GM23338 (cell line): ENCODE results near the gene TAF4.

Experiments
- CREB1 ChIP-seq: fragments of 250-450 bp; sonication (Bioruptor Pico); IDR thresholded peaks from 2 replicates; pipeline ENCODE4 v1.5.0; 2020; ENCODE audit warnings: low read depth, mild to moderate bottlenecking, moderate library complexity
- EZH2phosphoT487 ChIP-seq: fragments of 200-600 bp; sonication (generic); IDR thresholded peaks from one replicate; pipeline ENCODE4 v1.8.1; 2018; ENCODE audit warnings: antibody characterized with exemption; ENCODE audit not compliant: unreplicated experiment
- TF ChIP-seq, protein P1 (sequence below), 2 experiments: fragments of 200-600 bp in 1 of 2; sonication (generic) in 1 of 2; conservative IDR thresholded peaks; 2 replicates each; pipeline versions ENCODE4 v1.5.1 to v1.6.1; 2016 to 2017; ENCODE audit warnings: antibody characterized with exemption in 2 of 2, low read depth in 2 of 2, mild to moderate bottlenecking in 2 of 2, moderate library complexity in 1 of 2

DNA sequence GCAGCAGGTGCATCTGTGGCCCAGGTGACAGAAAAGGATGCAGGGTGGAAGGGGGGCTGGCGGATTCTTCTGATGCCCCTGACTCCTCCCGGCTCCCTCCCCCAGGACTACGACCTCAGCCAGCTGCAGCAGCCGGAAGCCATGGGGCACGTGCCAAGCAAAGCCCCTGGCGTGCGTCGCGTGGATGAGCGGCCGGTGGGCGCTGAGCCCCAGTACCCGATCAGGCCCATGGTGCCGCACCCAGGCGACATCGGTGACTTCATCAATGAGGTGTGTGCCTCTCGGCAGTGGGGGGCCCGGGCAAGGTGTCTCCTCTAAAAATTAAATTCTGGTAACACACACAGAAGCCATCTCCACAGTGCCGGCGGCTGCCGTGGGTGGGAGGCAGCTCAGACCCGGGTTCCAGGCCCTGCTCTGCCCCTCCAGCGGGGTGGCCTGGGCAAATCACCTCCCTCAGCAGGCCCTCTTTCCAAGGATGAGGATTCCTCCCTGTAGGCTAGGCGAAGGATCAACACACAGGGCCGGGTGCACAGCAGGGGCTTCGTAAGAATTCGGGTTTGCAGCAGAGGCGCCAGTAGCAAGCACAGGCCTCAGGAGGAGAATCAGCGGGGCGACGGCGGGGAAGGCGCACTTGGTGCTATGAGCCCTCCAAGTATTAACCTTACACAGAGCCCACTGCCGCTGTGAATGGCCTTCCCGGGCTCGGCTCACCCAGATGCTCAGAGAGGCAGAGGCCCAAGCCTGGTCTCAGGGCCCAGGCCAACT is 131.5 kb downstream of the TAF4 start:
- TF ChIP-seq EZH2phosphoT487 = no peak
- TF ChIP-seq, protein P1, sequence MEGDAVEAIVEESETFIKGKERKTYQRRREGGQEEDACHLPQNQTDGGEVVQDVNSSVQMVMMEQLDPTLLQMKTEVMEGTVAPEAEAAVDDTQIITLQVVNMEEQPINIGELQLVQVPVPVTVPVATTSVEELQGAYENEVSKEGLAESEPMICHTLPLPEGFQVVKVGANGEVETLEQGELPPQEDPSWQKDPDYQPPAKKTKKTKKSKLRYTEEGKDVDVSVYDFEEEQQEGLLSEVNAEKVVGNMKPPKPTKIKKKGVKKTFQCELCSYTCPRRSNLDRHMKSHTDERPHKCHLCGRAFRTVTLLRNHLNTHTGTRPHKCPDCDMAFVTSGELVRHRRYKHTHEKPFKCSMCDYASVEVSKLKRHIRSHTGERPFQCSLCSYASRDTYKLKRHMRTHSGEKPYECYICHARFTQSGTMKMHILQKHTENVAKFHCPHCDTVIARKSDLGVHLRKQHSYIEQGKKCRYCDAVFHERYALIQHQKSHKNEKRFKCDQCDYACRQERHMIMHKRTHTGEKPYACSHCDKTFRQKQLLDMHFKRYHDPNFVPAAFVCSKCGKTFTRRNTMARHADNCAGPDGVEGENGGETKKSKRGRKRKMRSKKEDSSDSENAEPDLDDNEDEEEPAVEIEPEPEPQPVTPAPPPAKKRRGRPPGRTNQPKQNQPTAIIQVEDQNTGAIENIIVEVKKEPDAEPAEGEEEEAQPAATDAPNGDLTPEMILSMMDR (conservative IDR thresholded peaks at IDR 0.05; ENCODE audit: low read depth in 2 of 2) = no peak
- no peak for TF ChIP-seq CREB1 (CRISPR knock-in tag)
